ENCODE results near the gene PTPRM.

- TF ChIP-seq, protein P1, sequence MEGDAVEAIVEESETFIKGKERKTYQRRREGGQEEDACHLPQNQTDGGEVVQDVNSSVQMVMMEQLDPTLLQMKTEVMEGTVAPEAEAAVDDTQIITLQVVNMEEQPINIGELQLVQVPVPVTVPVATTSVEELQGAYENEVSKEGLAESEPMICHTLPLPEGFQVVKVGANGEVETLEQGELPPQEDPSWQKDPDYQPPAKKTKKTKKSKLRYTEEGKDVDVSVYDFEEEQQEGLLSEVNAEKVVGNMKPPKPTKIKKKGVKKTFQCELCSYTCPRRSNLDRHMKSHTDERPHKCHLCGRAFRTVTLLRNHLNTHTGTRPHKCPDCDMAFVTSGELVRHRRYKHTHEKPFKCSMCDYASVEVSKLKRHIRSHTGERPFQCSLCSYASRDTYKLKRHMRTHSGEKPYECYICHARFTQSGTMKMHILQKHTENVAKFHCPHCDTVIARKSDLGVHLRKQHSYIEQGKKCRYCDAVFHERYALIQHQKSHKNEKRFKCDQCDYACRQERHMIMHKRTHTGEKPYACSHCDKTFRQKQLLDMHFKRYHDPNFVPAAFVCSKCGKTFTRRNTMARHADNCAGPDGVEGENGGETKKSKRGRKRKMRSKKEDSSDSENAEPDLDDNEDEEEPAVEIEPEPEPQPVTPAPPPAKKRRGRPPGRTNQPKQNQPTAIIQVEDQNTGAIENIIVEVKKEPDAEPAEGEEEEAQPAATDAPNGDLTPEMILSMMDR (IDR thresholded peaks at IDR 0.05) = no peak
- TF ChIP-seq POLR2A (IDR thresholded peaks at IDR 0.05; ENCODE audit: low read depth) (no peak), POLR2AphosphoS5 (IDR thresholded peaks at IDR 0.05) (no peak)
Observed at GRCh38 chr18:8339210-8339609, 772.1 kb downstream of the PTPRM start.

Measured in esophagus muscularis mucosa (tissue), 3 donors.